GM18517 (cell line): ENCODE data around the gene NID1.
A peak's percentile ranks its signal among the peaks of the same experiment; 100 is the strongest.

Source experiments
- ATAC-seq: cut with Tn5 transposase; IDR thresholded peaks from one replicate; pipeline ENCODE4 v1.9.1; 2021; ENCODE audit warnings: mild to moderate bottlenecking, moderate library complexity; ENCODE audit not compliant: unreplicated experiment

The NID1 gene

GRCh38 chr1:236067854-236068454 lies 3.1 kb upstream of the NID1 start:
- no peak for ATAC-seq

GRCh38 chr1:236066828-236067386 lies 2.0 kb upstream of the NID1 start:
- peak; percentile 74 for ATAC-seq

- ATAC-seq: no peak
These were observed 1.2 kb upstream of the NID1 start for GRCh38 chr1:236066054-236066453.

- no peak for ATAC-seq
These were observed 667 bp upstream of the NID1 start for GRCh38 chr1:236065509-236066005.

GRCh38 chr1:236063919-236064673 lies 794 bp downstream of the NID1 start:
- ATAC-seq: no peak

- no peak for ATAC-seq
These were observed 1.4 kb downstream of the NID1 start for GRCh38 chr1:236063551-236063918.

- no peak for ATAC-seq
These were observed 4.6 kb downstream of the NID1 start for GRCh38 chr1:236060286-236060685.

GRCh38 chr1:236059011-236059410 lies 5.9 kb downstream of the NID1 start:
- ATAC-seq: no peak

- peak; percentile 86 for ATAC-seq
These were observed 6.6 kb downstream of the NID1 start for GRCh38 chr1:236058141-236058934.

- ATAC-seq: no peak
These were observed 7.3 kb downstream of the NID1 start for GRCh38 chr1:236057546-236057945.

GRCh38 chr1:236052232-236052993 lies 12.5 kb downstream of the NID1 start:
- ATAC-seq: no peak

GRCh38 chr1:236051242-236051791 lies 13.6 kb downstream of the NID1 start:
- no peak for ATAC-seq

GRCh38 chr1:236045771-236046170 lies 19.1 kb downstream of the NID1 start:
- ATAC-seq: no peak

- no peak for ATAC-seq
These were observed 20.5 kb downstream of the NID1 start for GRCh38 chr1:236044341-236044740.

- no peak for ATAC-seq
These were observed 23.0 kb downstream of the NID1 start for GRCh38 chr1:236041631-236042618.

GRCh38 chr1:236039740-236040685 lies 24.9 kb downstream of the NID1 start:
- no peak for ATAC-seq

- no peak for ATAC-seq
These were observed 26.9 kb downstream of the NID1 start for GRCh38 chr1:236038034-236038433.

- no peak for ATAC-seq
These were observed 29.2 kb downstream of the NID1 start for GRCh38 chr1:236035681-236036101.
